Prostate gland (tissue), 2 donors: ENCODE measurements around the gene TBC1D5.

Source experiments
- POLR2A ChIP-seq: fragments of 450-650 bp; IDR thresholded peaks from one replicate; pipeline ENCODE4 v1.6.1; 2016; ENCODE audit warnings: antibody characterized with exemption, mild to moderate bottlenecking
- POLR2AphosphoS5 ChIP-seq: sonication (generic); formaldehyde crosslinking; IDR thresholded peaks from one replicate; pipeline ENCODE4 v1.6.1; 2017; ENCODE audit warnings: antibody characterized with exemption
- TF ChIP-seq, protein P1 (sequence below), 4 experiments: fragments of 200-600 bp in 2 of 4; fragments of 450-650 bp in 2 of 4; sonication (generic) in 2 of 4; IDR thresholded peaks; 1 replicate in 3 of 4; 2 replicates in 1 of 4; pipeline ENCODE4 v1.5.1; 2016 to 2019; ENCODE audit warnings: antibody characterized with exemption in 4 of 4, mild to moderate bottlenecking in 2 of 4, moderate library complexity in 2 of 4

DNA sequence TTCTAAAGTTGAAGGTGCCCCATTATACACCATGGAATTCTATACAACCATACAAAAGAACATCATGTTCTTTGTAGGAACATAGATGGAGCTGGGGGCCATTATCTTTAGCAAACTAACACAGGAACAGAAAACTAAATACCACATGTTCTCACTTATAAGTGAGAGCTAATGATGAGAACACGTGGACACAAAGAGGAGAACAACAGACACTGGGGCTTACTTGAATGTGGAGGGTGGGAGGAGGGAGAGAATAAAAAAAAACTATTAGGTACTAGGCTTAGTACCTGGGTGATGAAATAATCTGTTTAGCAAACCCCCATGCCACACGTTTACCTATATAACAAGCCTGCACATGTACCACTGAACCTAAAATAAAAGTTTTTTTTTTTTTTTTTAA is 515.0 kb downstream of the TBC1D5 start:
- TF ChIP-seq, protein P1, sequence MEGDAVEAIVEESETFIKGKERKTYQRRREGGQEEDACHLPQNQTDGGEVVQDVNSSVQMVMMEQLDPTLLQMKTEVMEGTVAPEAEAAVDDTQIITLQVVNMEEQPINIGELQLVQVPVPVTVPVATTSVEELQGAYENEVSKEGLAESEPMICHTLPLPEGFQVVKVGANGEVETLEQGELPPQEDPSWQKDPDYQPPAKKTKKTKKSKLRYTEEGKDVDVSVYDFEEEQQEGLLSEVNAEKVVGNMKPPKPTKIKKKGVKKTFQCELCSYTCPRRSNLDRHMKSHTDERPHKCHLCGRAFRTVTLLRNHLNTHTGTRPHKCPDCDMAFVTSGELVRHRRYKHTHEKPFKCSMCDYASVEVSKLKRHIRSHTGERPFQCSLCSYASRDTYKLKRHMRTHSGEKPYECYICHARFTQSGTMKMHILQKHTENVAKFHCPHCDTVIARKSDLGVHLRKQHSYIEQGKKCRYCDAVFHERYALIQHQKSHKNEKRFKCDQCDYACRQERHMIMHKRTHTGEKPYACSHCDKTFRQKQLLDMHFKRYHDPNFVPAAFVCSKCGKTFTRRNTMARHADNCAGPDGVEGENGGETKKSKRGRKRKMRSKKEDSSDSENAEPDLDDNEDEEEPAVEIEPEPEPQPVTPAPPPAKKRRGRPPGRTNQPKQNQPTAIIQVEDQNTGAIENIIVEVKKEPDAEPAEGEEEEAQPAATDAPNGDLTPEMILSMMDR (IDR thresholded peaks at IDR 0.05) = no peak
- TF ChIP-seq POLR2A (no peak), POLR2AphosphoS5 (no peak)
